ENCODE measurements around the gene TRIM2. TPM values are rescaled to one million over a fixed set of nuclear protein-coding genes. Genes with fewer than 3 reads are reported as not detected.

Gene TRIM2
- total and polyA plus RNA-seq, 2 experiments from 2014 or later = 32.0 to 82.1 TPM

GRCh38 chr4:153169776-153170175 lies 34.5 kb upstream of the TRIM2 start:
- no peaks in the 10 kb centered on the region for H3K27me3 ChIP-seq
- no peaks in the 10 kb centered on the region for H3K9me2 ChIP-seq (replicated peaks; ENCODE audit: insufficient read depth)
- 70% methylated on average over 8 of the region's 8 CpGs for WGBS (ENCODE audit: low lambda C conversion rate, missing lambda C conversion rate)
- no peaks in the 10 kb centered on the region for H3K36me3 ChIP-seq (replicated peaks; ENCODE audit: insufficient read depth, low read depth)
- DNase-seq (ENCODE audit: low spot score) = no peak
- no peak overlapping the region for H3K4me2 ChIP-seq
- no peaks in the 10 kb centered on the region for H3K79me2 ChIP-seq
- no peaks in the 10 kb centered on the region for H3K9me3 ChIP-seq (ENCODE audit: low read depth)
- TF ChIP-seq CTCF (IDR thresholded peaks at IDR 0.05; ENCODE audit: poor library complexity) (no peak), EZH2phosphoT487 (IDR thresholded peaks at IDR 0.05; ENCODE audit: low read depth, severe bottlenecking, unreplicated experiment) (no peak), EZH2 (IDR thresholded peaks at IDR 0.05; ENCODE audit: borderline replicate concordance) (no peak)
- H3K4me1 ChIP-seq (ENCODE audit: insufficient read depth) = no peaks in the 10 kb centered on the region
- H4K20me1 ChIP-seq (ENCODE audit: insufficient read depth, poor library complexity, severe bottlenecking) = no peaks in the 10 kb centered on the region
- H3K4me3 ChIP-seq = no peak overlapping the region
- no peak overlapping the region for H3K27ac ChIP-seq
- H2AFZ ChIP-seq = no peak overlapping the region

DNA sequence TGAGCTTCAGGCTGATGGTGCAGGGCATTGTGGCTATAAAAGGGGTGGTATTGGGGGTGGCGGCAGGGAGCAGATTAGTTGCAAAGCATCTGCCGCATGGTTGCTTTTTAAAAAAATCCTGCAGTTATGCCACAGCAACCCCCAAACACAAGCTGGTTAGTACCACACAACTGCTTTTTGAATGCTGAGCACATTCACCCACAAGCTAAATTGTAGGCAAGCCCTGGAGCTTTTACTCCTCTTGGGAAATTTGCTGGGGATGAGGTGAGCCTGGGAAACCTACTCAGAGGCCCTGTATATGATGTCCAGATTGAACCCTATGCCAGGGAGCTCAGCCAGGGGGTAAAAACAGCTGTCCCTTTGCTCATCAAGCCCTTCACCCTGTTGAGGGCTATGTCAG lies 33.8 kb upstream of the TRIM2 start:
- no peak overlapping the region for H2AFZ ChIP-seq
- no peaks in the 10 kb centered on the region for H4K20me1 ChIP-seq (ENCODE audit: insufficient read depth, poor library complexity, severe bottlenecking)
- no peak for TF ChIP-seq EZH2phosphoT487 (IDR thresholded peaks at IDR 0.05; ENCODE audit: low read depth, severe bottlenecking, unreplicated experiment)
- TF ChIP-seq EZH2 (IDR thresholded peaks at IDR 0.05; ENCODE audit: borderline replicate concordance) = no peak
- TF ChIP-seq CTCF (IDR thresholded peaks at IDR 0.05; ENCODE audit: poor library complexity) = no peak
- no peak for DNase-seq (ENCODE audit: low spot score)
- H3K4me2 ChIP-seq = no peak overlapping the region
- no peaks in the 10 kb centered on the region for H3K79me2 ChIP-seq
- no peak overlapping the region for H3K4me3 ChIP-seq
- H3K27ac ChIP-seq = no peak overlapping the region
- no peaks in the 10 kb centered on the region for H3K27me3 ChIP-seq
- H3K36me3 ChIP-seq (replicated peaks; ENCODE audit: insufficient read depth, low read depth) = no peaks in the 10 kb centered on the region
- H3K9me3 ChIP-seq (ENCODE audit: low read depth) = no peaks in the 10 kb centered on the region
- 96% methylated on average over 2 of the region's 2 CpGs for WGBS (ENCODE audit: low lambda C conversion rate, missing lambda C conversion rate)
- H3K4me1 ChIP-seq (ENCODE audit: insufficient read depth) = no peaks in the 10 kb centered on the region
- no peaks in the 10 kb centered on the region for H3K9me2 ChIP-seq (replicated peaks; ENCODE audit: insufficient read depth)

DNA sequence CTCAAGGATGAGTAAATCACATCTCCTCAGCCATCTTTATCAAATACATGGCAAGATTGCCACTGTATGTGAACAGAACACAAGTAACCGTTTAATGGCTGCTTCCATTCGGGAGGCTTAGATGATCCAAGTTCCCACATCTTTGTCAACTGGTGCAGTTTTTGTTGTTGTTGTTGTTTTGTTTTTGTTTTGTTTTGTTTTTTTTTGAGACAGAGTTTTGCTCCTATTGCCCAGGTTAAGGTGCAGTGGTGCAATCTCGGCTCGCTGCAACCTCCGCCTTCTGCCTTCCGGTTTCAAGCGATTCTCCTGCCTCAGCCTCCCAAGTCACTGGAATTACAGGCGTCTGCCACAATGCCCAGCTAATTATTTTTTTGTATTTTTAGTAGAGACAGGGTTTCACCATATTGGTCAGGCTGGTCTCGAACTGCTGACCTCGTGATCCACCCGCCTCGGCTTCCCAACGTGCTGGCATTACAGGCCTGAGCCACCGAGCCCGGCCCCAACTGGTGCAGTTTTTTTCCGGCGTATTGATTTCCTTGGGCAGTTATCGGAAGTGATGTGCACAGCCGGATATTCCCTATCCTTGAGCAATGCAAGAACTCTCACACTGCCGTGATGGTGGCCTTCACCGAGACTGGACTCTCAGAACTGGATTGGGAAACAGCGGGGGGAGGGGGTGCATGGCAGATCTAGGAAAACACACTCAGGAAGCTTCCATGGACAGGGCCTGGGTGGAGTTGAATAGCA lies 29.2 kb upstream of the TRIM2 start:
- Histone ChIP-seq H3K9me2 (replicated peaks; ENCODE audit: insufficient read depth) (no peaks in the 10 kb centered on the region), H3K27ac (no peak overlapping the region), H3K79me2 (no peaks in the 10 kb centered on the region), H3K9me3 (ENCODE audit: low read depth) (no peaks in the 10 kb centered on the region), H3K36me3 (replicated peaks; ENCODE audit: insufficient read depth, low read depth) (no peaks in the 10 kb centered on the region), H3K4me2 (no peak overlapping the region), H3K4me1 (ENCODE audit: insufficient read depth) (no peaks in the 10 kb centered on the region), H4K20me1 (ENCODE audit: insufficient read depth, poor library complexity, severe bottlenecking) (no peaks in the 10 kb centered on the region), H3K27me3 (no peaks in the 10 kb centered on the region), H3K4me3 (no peak overlapping the region), H2AFZ (no peak overlapping the region)
- WGBS (ENCODE audit: low lambda C conversion rate, missing lambda C conversion rate) = 96% methylated on average over 22 of the region's 22 CpGs
- DNase-seq (ENCODE audit: low spot score) = no peak
- TF ChIP-seq CTCF (IDR thresholded peaks at IDR 0.05; ENCODE audit: poor library complexity) (no peak), EZH2 (IDR thresholded peaks at IDR 0.05; ENCODE audit: borderline replicate concordance) (no peak), EZH2phosphoT487 (IDR thresholded peaks at IDR 0.05; ENCODE audit: low read depth, severe bottlenecking, unreplicated experiment) (no peak)
